Endothelial cell of umbilical vein (primary cell): ENCODE measurements around the gene ATAT1. TPM values are rescaled to one million over a fixed set of nuclear protein-coding genes. Genes with fewer than 3 reads are reported as not detected.
"Not testable (repeated sequence)": the region's sequence is repeated elsewhere in the genome, so short reads cannot be mapped to it uniquely, and the experiment has no call there.

Source experiments
- BruUV-seq: library from RNA; stranded (reverse); fragments of 400-500 nt; replicated peaks from 2 replicates; lab custom pipeline; 2021; lab: Mats Ljungman, UMichigan
- CTCF ChIA-PET: fragments of 300-600, 350-600 bp; sonication (Branson Sonifier 250); formaldehyde crosslinking; loops from one replicate; lab custom pipeline; 2021; ENCODE audit warnings: antibody characterized with exemption, inconsistent platforms; lab: Charles Lee
- POLR2A ChIA-PET: fragments of 300-600, 350-600 bp; sonication (Branson Sonifier 250); formaldehyde crosslinking; loops from one replicate; lab custom pipeline; 2021; ENCODE audit warnings: antibody characterized with exemption, inconsistent platforms; lab: Charles Lee
- DNase-seq: peaks from one replicate; pipeline ENCODE4 v3.0.0-alpha.2; 2011; ENCODE audit warnings: low read depth, low spot score
- FAIRE-seq: peaks from 2 replicates; lab custom pipeline; 2011; peaks lifted over from hg19 to GRCh38; lab: Jason Lieb, UNC
- H2AFZ ChIP-seq: 2 replicates; pipeline ENCODE4 v1.6.0; 2012; ENCODE audit warnings: low read depth, low read length, control low read depth, inconsistent platforms
- H3K27ac ChIP-seq: 2 replicates; pipeline ENCODE4 v1.5.1; 2011; ENCODE audit warnings: low read depth, mild to moderate bottlenecking, control low read depth, low read length, moderate library complexity; ENCODE audit not compliant: insufficient read depth
- H3K27me3 ChIP-seq, 2 experiments: 2 replicates each; pipeline versions ENCODE4 v1.6.0 to v1.6.1; 2011; ENCODE audit warnings: low read length in 2 of 2, mixed read lengths in 1 of 2; ENCODE audit not compliant: control insufficient read depth in 2 of 2, insufficient read depth in 2 of 2
- H3K36me3 ChIP-seq, 2 experiments: 2 replicates in 1 of 2; 3 replicates in 1 of 2; pipeline ENCODE4 v1.5.1; 2011; ENCODE audit warnings: low read length in 2 of 2, mild to moderate bottlenecking in 1 of 2, moderate library complexity in 1 of 2; ENCODE audit not compliant: control insufficient read depth in 2 of 2, insufficient read depth in 2 of 2; ENCODE audit errors: extremely low read depth in 1 of 2
- H3K4me1 ChIP-seq: 3 replicates; pipeline ENCODE4 v1.5.1; 2011; ENCODE audit warnings: mild to moderate bottlenecking, low read length; ENCODE audit not compliant: control insufficient read depth, insufficient read depth; ENCODE audit errors: extremely low read depth
- H3K4me2 ChIP-seq: 2 replicates; pipeline ENCODE4 v1.6.1; 2011; ENCODE audit warnings: low read length, control low read depth, mixed read lengths; ENCODE audit not compliant: insufficient read depth
- H3K4me3 ChIP-seq, 3 experiments: fragments of 200-600 bp in 1 of 3; sonication (generic), shearing (Covaris generic) in 1 of 3; replicated peaks in 1 of 3; 2 replicates each; pipeline ENCODE4 v1.5.1; 2011 to 2016; ENCODE audit warnings: control low read depth in 3 of 3, low read length in 3 of 3, mild to moderate bottlenecking in 2 of 3, inconsistent platforms in 1 of 3, low read depth in 1 of 3, moderate library complexity in 1 of 3; ENCODE audit not compliant: insufficient read depth in 1 of 3
- H3K79me2 ChIP-seq: 2 replicates; pipeline ENCODE4 v1.6.0; 2012; ENCODE audit warnings: low read length, inconsistent platforms; ENCODE audit not compliant: control insufficient read depth, insufficient read depth
- H3K9ac ChIP-seq: replicated peaks from 2 replicates; pipeline ENCODE3; 2011; ENCODE audit warnings: low read length, control low read depth; ENCODE audit not compliant: insufficient read depth; ENCODE audit errors: extremely low read depth
- H3K9me1 ChIP-seq: replicated peaks from 3 replicates; pipeline ENCODE4 v1.6.0; 2011; ENCODE audit warnings: mild to moderate bottlenecking, low read length; ENCODE audit not compliant: control insufficient read depth, insufficient read depth; ENCODE audit errors: extremely low read depth
- H3K9me3 ChIP-seq: replicated peaks from 2 replicates; pipeline ENCODE4 v1.5.1; 2012; ENCODE audit warnings: low read length, inconsistent platforms; ENCODE audit not compliant: control insufficient read depth, insufficient read depth
- H4K20me1 ChIP-seq: replicated peaks from 2 replicates; pipeline ENCODE3; 2011; ENCODE audit warnings: mild to moderate bottlenecking, low read length; ENCODE audit not compliant: control insufficient read depth, insufficient read depth; ENCODE audit errors: extremely low read depth
- JUN ChIP-seq: IDR thresholded peaks from 2 replicates; pipeline ENCODE4 v1.6.1; 2011; ENCODE audit warnings: borderline replicate concordance, low read depth; ENCODE audit not compliant: insufficient read length, insufficient read depth
- MYC ChIP-seq: IDR thresholded peaks from one replicate; pipeline ENCODE4 v1.6.1; 2011; ENCODE audit warnings: mild to moderate bottlenecking, low read depth, low read length
- dilution Hi-C: fragments of 300-500 bp; cut with MboI; formaldehyde crosslinking; loops from one replicate; pipeline ENCODE4 v1.15.0; 2019; ENCODE audit warnings: low sequenced_read_pairs; ENCODE audit not compliant: extremely low pct_ligation_motif_present
- intact Hi-C: fragments of 100-400 bp; cut with micrococcal nuclease; formaldehyde crosslinking; loops from one replicate; pipeline ENCODE4 v1.10.0; 2022
- polyA plus RNA-seq, 4 experiments: library from polyadenylated mRNA; depleted of rRNA in 3 of 4; stranded (reverse) in 3 of 4; unstranded in 1 of 4; fragments of >200 nt; gene quantifications; 2 replicates each; pipeline versions ENCODE4 v1.2.1 to v1.2.3, GENCODE V29; 2011 to 2012; ENCODE audit warnings: missing spikeins in 1 of 4
- total RNA-seq: library from RNA; stranded (reverse); gene quantifications from 2 replicates; pipeline ENCODE4 v1.2.3, GENCODE V29; 2021
- TF ChIP-seq, protein P1 (sequence below), 2 donors: IDR thresholded peaks; 1 replicate in 1 of 2; 2 replicates in 1 of 2; pipeline ENCODE4 v1.5.1; 2011; ENCODE audit warnings: low read length in 2 of 2, mild to moderate bottlenecking in 2 of 2, moderate library complexity in 2 of 2, control low read depth in 1 of 2, inconsistent platforms in 1 of 2, low read depth in 1 of 2; ENCODE audit not compliant: insufficient read depth in 1 of 2; ENCODE audit errors: extremely low read depth in 1 of 2

The ATAT1 gene
- total and polyA plus RNA-seq, 2 donors (not counting 3 experiments of a cell fraction or from before 2014, with no cell fraction given) = 17.4 to 18.4 TPM

- FAIRE-seq, H3K4me3 ChIP-seq, H3K9me1 ChIP-seq, POLR2A ChIA-PET, H4K20me1 ChIP-seq, H2AFZ ChIP-seq, H3K27ac ChIP-seq, DNase-seq, H3K4me1 ChIP-seq, H3K4me2 ChIP-seq, dilution Hi-C loops, H3K9ac ChIP-seq, BruUV-seq, H3K9me3 ChIP-seq, intact Hi-C loops, H3K27me3 ChIP-seq, H3K79me2 ChIP-seq: not testable (repeated sequence)
- TF ChIP-seq JUN = peak; percentile 40
- H3K36me3 ChIP-seq = peaks cover 13 to 45% of the 10 kb centered on the region in 2 experiments
- CTCF ChIA-PET = interaction anchor here (1.5 kb wide), 1 partner anchor 65 kb away, joined by 5 read pairs; no protein-coding TSS in a partner anchor
These were observed 39.6 kb downstream of the ATAT1 start for GRCh38 chr6:30666300-30666699.

DNA sequence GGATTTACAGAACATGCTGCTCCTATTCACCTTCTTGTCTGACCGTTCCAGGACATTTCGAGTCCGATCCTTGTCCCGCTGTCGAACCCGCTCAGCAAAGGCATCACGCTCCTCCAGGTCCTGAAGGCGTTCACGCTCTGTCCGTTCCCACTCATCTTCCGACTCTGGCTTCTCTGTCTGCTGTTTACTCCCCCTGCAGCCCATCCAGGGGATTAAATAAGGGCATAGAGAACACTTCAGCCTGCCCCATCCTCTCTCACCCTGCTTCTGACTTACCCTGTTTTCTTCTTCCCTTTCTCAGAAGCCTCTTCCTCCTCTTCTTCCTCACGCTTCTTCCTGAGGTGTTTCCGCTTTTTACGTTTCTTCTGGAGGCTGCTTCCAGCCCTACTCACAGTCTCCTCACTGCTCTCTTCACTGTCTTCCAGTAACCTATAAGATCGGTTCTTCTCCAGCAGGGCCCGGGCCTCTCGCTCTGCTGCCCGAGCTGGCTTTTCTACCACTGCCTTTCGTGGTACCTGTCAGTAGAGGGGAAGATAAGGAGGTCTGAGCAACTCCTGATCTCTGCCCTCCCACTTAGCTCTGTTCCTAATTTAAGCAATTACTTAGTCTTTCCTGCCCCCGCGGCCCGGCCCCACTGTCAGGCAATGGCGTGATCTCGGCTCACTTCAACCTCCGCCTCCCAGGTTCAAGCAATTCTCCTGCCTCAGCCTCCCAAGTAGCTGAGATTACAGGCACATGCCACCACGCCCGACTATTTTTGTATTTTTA lies 44.3 kb downstream of the ATAT1 start:
- H3K9me1 ChIP-seq = no peaks in the 10 kb centered on the region
- H4K20me1 ChIP-seq = no peaks in the 10 kb centered on the region
- intact Hi-C loops (loop anchor here (5.0 kb wide), 1 partner anchor 129 kb away; no protein-coding TSS in a partner anchor), dilution Hi-C loops (no loop called here)
- H2AFZ ChIP-seq = no peak overlapping the region
- H3K9ac ChIP-seq = no peak overlapping the region
- TF ChIP-seq, protein P1, sequence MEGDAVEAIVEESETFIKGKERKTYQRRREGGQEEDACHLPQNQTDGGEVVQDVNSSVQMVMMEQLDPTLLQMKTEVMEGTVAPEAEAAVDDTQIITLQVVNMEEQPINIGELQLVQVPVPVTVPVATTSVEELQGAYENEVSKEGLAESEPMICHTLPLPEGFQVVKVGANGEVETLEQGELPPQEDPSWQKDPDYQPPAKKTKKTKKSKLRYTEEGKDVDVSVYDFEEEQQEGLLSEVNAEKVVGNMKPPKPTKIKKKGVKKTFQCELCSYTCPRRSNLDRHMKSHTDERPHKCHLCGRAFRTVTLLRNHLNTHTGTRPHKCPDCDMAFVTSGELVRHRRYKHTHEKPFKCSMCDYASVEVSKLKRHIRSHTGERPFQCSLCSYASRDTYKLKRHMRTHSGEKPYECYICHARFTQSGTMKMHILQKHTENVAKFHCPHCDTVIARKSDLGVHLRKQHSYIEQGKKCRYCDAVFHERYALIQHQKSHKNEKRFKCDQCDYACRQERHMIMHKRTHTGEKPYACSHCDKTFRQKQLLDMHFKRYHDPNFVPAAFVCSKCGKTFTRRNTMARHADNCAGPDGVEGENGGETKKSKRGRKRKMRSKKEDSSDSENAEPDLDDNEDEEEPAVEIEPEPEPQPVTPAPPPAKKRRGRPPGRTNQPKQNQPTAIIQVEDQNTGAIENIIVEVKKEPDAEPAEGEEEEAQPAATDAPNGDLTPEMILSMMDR (IDR thresholded peaks at IDR 0.05; ENCODE audit: extremely low read depth in 1 of 2, insufficient read depth in 1 of 2, low read depth in 1 of 2, low read length in 2 of 2) = peak in 1 of 2 donors; percentile 17
- no peak for TF ChIP-seq MYC
- BruUV-seq = no TSS peak
- H3K27ac ChIP-seq = no peak overlapping the region
- ChIA-PET CTCF (no interaction called here), POLR2A (no interaction called here)
- H3K9me3 ChIP-seq = no peaks in the 10 kb centered on the region
- DNase-seq (no peak), FAIRE-seq (no peak)
- peaks cover 6% of the 10 kb centered on the region for H3K4me1 ChIP-seq
- peaks cover 10% of the 10 kb centered on the region for H3K79me2 ChIP-seq
- H3K27me3 ChIP-seq = no peaks in the 10 kb centered on the region
- H3K4me2 ChIP-seq = no peak overlapping the region
- no peak overlapping the region for H3K4me3 ChIP-seq
- H3K36me3 ChIP-seq = peaks cover 1 to 13% of the 10 kb centered on the region in 2 experiments
